Keratinocyte (primary cell): ENCODE measurements around the gene IRX2.

Source experiments
- CTCF ChIP-seq, 3 experiments: IDR thresholded peaks in 1 of 3; conservative IDR thresholded peaks in 1 of 3; optimal IDR thresholded peaks in 1 of 3; 2 replicates in 2 of 3; 3 replicates in 1 of 3; pipeline versions ENCODE3 to v1.5.1; 2011; ENCODE audit warnings: low read length in 3 of 3, mild to moderate bottlenecking in 3 of 3, moderate library complexity in 2 of 3, control low read depth in 1 of 3, inconsistent platforms in 1 of 3; ENCODE audit not compliant: insufficient read depth in 2 of 3; ENCODE audit errors: extremely low read depth in 1 of 3
- EZH2 ChIP-seq: IDR thresholded peaks from one replicate; pipeline ENCODE4 v1.6.1; 2012; ENCODE audit warnings: inconsistent platforms, mild to moderate bottlenecking, low read length, moderate library complexity

- TF ChIP-seq CTCF (optimal IDR thresholded peaks at IDR 0.05 in 1 of 3, IDR thresholded peaks at IDR 0.05 in 1 of 3, conservative IDR thresholded peaks at IDR 0.05 in 1 of 3; ENCODE audit: extremely low read depth in 1 of 3, insufficient read depth in 2 of 3, low read length in 3 of 3) (no peak), EZH2 (no peak)
Observed at GRCh38 chr5:2744485-2744884, 7.0 kb downstream of the IRX2 start.
